PFSK-1 (cell line): Measurements from ENCODE around the gene PLEKHG4B.

Source experiments
- POLR2AphosphoS5 ChIP-seq: IDR thresholded peaks from 2 replicates; pipeline ENCODE4 v1.6.1; 2012; ENCODE audit warnings: low read depth, mild to moderate bottlenecking, control low read depth, low read length, moderate library complexity
- TAF1 ChIP-seq: IDR thresholded peaks from 2 replicates; pipeline ENCODE4 v1.6.1; 2012; ENCODE audit warnings: low read length, control low read depth, borderline replicate concordance; ENCODE audit not compliant: insufficient read depth
- TF ChIP-seq, protein P1 (sequence below), 2 experiments: IDR thresholded peaks; 2 replicates each; pipeline versions ENCODE4 v1.6.1 to v1.8.0; 2011 to 2012; ENCODE audit warnings: low read depth in 2 of 2, low read length in 2 of 2, control low read depth in 1 of 2, inconsistent platforms in 1 of 2, mild to moderate bottlenecking in 1 of 2, moderate library complexity in 1 of 2; ENCODE audit not compliant: insufficient read depth in 1 of 2

DNA sequence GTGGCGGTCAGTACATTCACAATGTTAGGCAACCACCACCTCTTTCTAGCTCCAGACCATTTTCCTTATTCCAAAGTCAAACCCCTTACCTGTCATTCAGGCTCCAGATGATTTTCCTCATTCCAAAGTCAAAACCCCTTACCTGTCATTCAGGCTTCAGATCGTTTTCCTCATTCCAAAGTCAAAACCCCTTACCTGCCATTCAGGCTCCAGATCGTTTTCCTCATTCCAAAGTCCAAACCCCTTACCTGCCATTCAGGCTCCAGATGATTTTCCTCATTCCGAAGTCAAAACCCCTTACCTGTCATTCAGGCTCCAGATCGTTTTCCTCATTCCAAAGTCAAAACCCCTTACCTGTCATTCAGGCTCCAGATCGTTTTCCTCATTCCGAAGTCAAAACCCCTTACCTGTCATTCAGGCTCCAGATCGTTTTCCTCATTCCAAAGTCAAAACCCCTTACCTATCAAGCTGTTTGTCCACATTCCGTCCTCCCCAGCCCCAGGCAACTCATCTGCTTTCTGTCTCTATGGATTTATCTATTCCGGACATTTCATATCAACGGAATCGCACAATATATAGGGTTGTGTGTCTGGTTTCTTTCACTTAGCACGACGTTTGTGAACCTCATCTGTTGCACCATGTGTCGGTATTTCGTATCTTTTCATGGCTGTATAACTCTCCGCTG is 5.2 kb downstream of the PLEKHG4B start:
- TF ChIP-seq, protein P1, sequence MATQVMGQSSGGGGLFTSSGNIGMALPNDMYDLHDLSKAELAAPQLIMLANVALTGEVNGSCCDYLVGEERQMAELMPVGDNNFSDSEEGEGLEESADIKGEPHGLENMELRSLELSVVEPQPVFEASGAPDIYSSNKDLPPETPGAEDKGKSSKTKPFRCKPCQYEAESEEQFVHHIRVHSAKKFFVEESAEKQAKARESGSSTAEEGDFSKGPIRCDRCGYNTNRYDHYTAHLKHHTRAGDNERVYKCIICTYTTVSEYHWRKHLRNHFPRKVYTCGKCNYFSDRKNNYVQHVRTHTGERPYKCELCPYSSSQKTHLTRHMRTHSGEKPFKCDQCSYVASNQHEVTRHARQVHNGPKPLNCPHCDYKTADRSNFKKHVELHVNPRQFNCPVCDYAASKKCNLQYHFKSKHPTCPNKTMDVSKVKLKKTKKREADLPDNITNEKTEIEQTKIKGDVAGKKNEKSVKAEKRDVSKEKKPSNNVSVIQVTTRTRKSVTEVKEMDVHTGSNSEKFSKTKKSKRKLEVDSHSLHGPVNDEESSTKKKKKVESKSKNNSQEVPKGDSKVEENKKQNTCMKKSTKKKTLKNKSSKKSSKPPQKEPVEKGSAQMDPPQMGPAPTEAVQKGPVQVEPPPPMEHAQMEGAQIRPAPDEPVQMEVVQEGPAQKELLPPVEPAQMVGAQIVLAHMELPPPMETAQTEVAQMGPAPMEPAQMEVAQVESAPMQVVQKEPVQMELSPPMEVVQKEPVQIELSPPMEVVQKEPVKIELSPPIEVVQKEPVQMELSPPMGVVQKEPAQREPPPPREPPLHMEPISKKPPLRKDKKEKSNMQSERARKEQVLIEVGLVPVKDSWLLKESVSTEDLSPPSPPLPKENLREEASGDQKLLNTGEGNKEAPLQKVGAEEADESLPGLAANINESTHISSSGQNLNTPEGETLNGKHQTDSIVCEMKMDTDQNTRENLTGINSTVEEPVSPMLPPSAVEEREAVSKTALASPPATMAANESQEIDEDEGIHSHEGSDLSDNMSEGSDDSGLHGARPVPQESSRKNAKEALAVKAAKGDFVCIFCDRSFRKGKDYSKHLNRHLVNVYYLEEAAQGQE (IDR thresholded peaks at IDR 0.05; ENCODE audit: insufficient read depth in 1 of 2, low read depth in 2 of 2, low read length in 2 of 2), result no peak
- TF ChIP-seq TAF1, result no peak
- TF ChIP-seq POLR2AphosphoS5, result no peak
